ENCODE results near the gene PAX3. TPM values are rescaled to one million over a fixed set of nuclear protein-coding genes. Genes with fewer than 3 reads are reported as not detected.

The PAX3 gene
- total RNA-seq, 1 experiment from 2014 or later = not detected

GRCh38 chr2:222271854-222272253, 26.9 kb downstream of the PAX3 start:
- RAD21 ChIA-PET (ENCODE audit: low non-redundant PET in 1 of 2, low total read pairs in 2 of 2, uncharacterized antibody in 2 of 2, unreplicated experiment in 2 of 2) = no interaction called here
- intact Hi-C loops (cut with micrococcal nuclease) = no loop called here

DNA sequence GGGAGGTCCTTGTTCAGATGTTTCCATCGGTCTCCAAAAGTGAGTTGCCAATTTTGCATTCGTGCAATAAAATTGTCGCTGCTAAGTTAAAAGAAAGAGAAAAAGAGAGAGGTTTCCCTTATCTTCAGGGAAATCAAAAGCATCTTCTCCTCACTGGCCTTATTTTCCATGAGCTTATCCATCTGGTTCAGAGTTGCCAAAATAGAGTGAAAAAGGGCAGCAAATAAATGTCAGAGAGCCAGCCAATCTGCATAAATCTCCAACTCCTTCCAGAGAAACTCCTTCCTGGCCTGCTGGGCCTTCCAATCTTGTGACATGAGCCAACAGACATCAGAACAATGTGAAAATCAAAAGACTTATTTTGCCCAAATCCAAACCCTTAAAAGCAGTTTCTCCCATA, 28.4 kb downstream of the PAX3 start:
- ATAC-seq (no peak), DNase-seq (ENCODE audit: low read depth, low spot score) (no peak)
- ChIA-PET CTCF (no interaction called here), RAD21 (ENCODE audit: low non-redundant PET in 1 of 2, low total read pairs in 2 of 2, uncharacterized antibody in 2 of 2, unreplicated experiment in 2 of 2) (no interaction called here), POLR2A (no interaction called here)
- no peak overlapping the region for H3K4me2 ChIP-seq (ENCODE audit: low read length)
- H3K27me3 ChIP-seq (ENCODE audit: insufficient read depth, low read length) = peaks cover 90% of the 10 kb centered on the region
- no peak overlapping the region for H3K9ac ChIP-seq (ENCODE audit: low read length)
- no peak overlapping the region for H2AFZ ChIP-seq (ENCODE audit: low read depth, low read length, poor library complexity, severe bottlenecking)
- H3K9me2 ChIP-seq (ENCODE audit: insufficient read depth) = no peaks in the 10 kb centered on the region
- no peaks in the 10 kb centered on the region for H3K4me1 ChIP-seq (ENCODE audit: control insufficient read depth in 1 of 2, insufficient read depth in 2 of 2, low read length in 2 of 2)
- no peak overlapping the region for H3K27ac ChIP-seq (ENCODE audit: low read depth, low read length)
- intact Hi-C loops (cut with micrococcal nuclease) = no loop called here
- no peaks in the 10 kb centered on the region for H3K9me3 ChIP-seq (ENCODE audit: control insufficient read depth in 1 of 2, insufficient read depth in 1 of 2, low read depth in 1 of 2, low read length in 2 of 2)
- BruUV-seq (replicated peaks) = no TSS peak
- no peaks in the 10 kb centered on the region for H4K20me1 ChIP-seq (ENCODE audit: insufficient read depth)
- H3K79me2 ChIP-seq (ENCODE audit: insufficient read depth, low read length) = no peaks in the 10 kb centered on the region
- no peaks in the 10 kb centered on the region for H3K36me3 ChIP-seq (ENCODE audit: control insufficient read depth in 1 of 2, insufficient read depth in 2 of 2, low read length in 2 of 2)
- H3K4me3 ChIP-seq (replicated peaks in 1 of 2; ENCODE audit: low read depth in 1 of 2, low read length in 2 of 2) = no peak overlapping the region
- TF ChIP-seq YY1 (IDR thresholded peaks at IDR 0.05; ENCODE audit: extremely low read depth, insufficient replicate concordance, low read depth, low read length) (no peak), RAD21 (IDR thresholded peaks at IDR 0.05; ENCODE audit: low read depth) (no peak), SIN3A (IDR thresholded peaks at IDR 0.05; ENCODE audit: low read depth) (no peak), EGR1 (IDR thresholded peaks at IDR 0.05; ENCODE audit: low read depth) (no peak), ZFX (IDR thresholded peaks at IDR 0.05) (no peak), CEBPB (IDR thresholded peaks at IDR 0.05; ENCODE audit: low read depth) (no peak), POLR2AphosphoS5 (IDR thresholded peaks at IDR 0.05; ENCODE audit: low read depth, low read length) (no peak), EZH2phosphoT487 (IDR thresholded peaks at IDR 0.05; ENCODE audit: borderline replicate concordance) (no peak), SRF (IDR thresholded peaks at IDR 0.05; ENCODE audit: low read depth) (no peak), ZNF274 (IDR thresholded peaks at IDR 0.05; ENCODE audit: low read depth, low read length) (no peak), POLR2A (IDR thresholded peaks at IDR 0.05; ENCODE audit: borderline replicate concordance, extremely low read depth, insufficient read depth, insufficient read length) (no peak)
- TF ChIP-seq, protein P1, sequence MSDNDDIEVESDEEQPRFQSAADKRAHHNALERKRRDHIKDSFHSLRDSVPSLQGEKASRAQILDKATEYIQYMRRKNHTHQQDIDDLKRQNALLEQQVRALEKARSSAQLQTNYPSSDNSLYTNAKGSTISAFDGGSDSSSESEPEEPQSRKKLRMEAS (IDR thresholded peaks at IDR 0.05) = no peak
- TF ChIP-seq, protein P2, sequence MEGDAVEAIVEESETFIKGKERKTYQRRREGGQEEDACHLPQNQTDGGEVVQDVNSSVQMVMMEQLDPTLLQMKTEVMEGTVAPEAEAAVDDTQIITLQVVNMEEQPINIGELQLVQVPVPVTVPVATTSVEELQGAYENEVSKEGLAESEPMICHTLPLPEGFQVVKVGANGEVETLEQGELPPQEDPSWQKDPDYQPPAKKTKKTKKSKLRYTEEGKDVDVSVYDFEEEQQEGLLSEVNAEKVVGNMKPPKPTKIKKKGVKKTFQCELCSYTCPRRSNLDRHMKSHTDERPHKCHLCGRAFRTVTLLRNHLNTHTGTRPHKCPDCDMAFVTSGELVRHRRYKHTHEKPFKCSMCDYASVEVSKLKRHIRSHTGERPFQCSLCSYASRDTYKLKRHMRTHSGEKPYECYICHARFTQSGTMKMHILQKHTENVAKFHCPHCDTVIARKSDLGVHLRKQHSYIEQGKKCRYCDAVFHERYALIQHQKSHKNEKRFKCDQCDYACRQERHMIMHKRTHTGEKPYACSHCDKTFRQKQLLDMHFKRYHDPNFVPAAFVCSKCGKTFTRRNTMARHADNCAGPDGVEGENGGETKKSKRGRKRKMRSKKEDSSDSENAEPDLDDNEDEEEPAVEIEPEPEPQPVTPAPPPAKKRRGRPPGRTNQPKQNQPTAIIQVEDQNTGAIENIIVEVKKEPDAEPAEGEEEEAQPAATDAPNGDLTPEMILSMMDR (IDR thresholded peaks at IDR 0.05 in 2 of 3, conservative IDR thresholded peaks at IDR 0.05 in 1 of 3; ENCODE audit: borderline replicate concordance in 1 of 3, insufficient read depth in 1 of 3, low read depth in 2 of 3, low read length in 2 of 3) = no peak

More at GRCh38 chr2:222271854-222272253, 26.9 kb downstream of the PAX3 start:
- no peak overlapping the region for H3K4me3 ChIP-seq (replicated peaks in 1 of 2; ENCODE audit: low read depth in 1 of 2, low read length in 2 of 2)
- no peaks in the 10 kb centered on the region for H3K36me3 ChIP-seq (ENCODE audit: control insufficient read depth in 1 of 2, insufficient read depth in 2 of 2, low read length in 2 of 2)
- no peaks in the 10 kb centered on the region for H3K4me1 ChIP-seq (ENCODE audit: control insufficient read depth in 1 of 2, insufficient read depth in 2 of 2, low read length in 2 of 2)
- ChIA-PET CTCF (no interaction called here), POLR2A (no interaction called here)
- ATAC-seq (no peak), DNase-seq (ENCODE audit: low read depth, low spot score) (no peak)
- no peak overlapping the region for H3K27ac ChIP-seq (ENCODE audit: low read depth, low read length)
- H3K79me2 ChIP-seq (ENCODE audit: insufficient read depth, low read length) = no peaks in the 10 kb centered on the region
- no peaks in the 10 kb centered on the region for H3K9me3 ChIP-seq (ENCODE audit: control insufficient read depth in 1 of 2, insufficient read depth in 1 of 2, low read depth in 1 of 2, low read length in 2 of 2)
- no peak for TF ChIP-seq EZH2 (IDR thresholded peaks at IDR 0.05)
- TF ChIP-seq, protein P3, sequence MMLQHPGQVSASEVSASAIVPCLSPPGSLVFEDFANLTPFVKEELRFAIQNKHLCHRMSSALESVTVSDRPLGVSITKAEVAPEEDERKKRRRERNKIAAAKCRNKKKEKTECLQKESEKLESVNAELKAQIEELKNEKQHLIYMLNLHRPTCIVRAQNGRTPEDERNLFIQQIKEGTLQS (IDR thresholded peaks at IDR 0.05) = no peak
- TF ChIP-seq SP1 (IDR thresholded peaks at IDR 0.05; ENCODE audit: low read depth) = no peak
- no peak for TF ChIP-seq YY1 (IDR thresholded peaks at IDR 0.05; ENCODE audit: extremely low read depth, insufficient replicate concordance, low read depth, low read length)
- no peak for TF ChIP-seq POLR2AphosphoS5 (IDR thresholded peaks at IDR 0.05; ENCODE audit: low read depth, low read length)
- TF ChIP-seq, protein P4, sequence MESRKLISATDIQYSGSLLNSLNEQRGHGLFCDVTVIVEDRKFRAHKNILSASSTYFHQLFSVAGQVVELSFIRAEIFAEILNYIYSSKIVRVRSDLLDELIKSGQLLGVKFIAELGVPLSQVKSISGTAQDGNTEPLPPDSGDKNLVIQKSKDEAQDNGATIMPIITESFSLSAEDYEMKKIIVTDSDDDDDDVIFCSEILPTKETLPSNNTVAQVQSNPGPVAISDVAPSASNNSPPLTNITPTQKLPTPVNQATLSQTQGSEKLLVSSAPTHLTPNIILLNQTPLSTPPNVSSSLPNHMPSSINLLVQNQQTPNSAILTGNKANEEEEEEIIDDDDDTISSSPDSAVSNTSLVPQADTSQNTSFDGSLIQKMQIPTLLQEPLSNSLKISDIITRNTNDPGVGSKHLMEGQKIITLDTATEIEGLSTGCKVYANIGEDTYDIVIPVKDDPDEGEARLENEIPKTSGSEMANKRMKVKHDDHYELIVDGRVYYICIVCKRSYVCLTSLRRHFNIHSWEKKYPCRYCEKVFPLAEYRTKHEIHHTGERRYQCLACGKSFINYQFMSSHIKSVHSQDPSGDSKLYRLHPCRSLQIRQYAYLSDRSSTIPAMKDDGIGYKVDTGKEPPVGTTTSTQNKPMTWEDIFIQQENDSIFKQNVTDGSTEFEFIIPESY (IDR thresholded peaks at IDR 0.05; ENCODE audit: extremely low read depth, insufficient replicate concordance, low read length) = no peak
- TF ChIP-seq EZH2phosphoT487 (IDR thresholded peaks at IDR 0.05; ENCODE audit: borderline replicate concordance) = no peak
- TF ChIP-seq POLR2A (IDR thresholded peaks at IDR 0.05; ENCODE audit: borderline replicate concordance, extremely low read depth, insufficient read depth, insufficient read length) = no peak
- no peak for TF ChIP-seq CBX3 (IDR thresholded peaks at IDR 0.05; ENCODE audit: low read depth)
- no peak for TF ChIP-seq CEBPB (IDR thresholded peaks at IDR 0.05; ENCODE audit: low read depth)
- no peaks in the 10 kb centered on the region for H4K20me1 ChIP-seq (ENCODE audit: insufficient read depth)
- no TSS peak for BruUV-seq (replicated peaks)
- no peaks in the 10 kb centered on the region for H3K9me2 ChIP-seq (ENCODE audit: insufficient read depth)
- no peak overlapping the region for H3K9ac ChIP-seq (ENCODE audit: low read length)
- no peak overlapping the region for H2AFZ ChIP-seq (ENCODE audit: low read depth, low read length, poor library complexity, severe bottlenecking)
- peaks cover 92% of the 10 kb centered on the region for H3K27me3 ChIP-seq (ENCODE audit: insufficient read depth, low read length)
- no peak overlapping the region for H3K4me2 ChIP-seq (ENCODE audit: low read length)
